K562 (cell line): Measurements from ENCODE around the gene SENP1.

Experiments used
- CTCF ChIP-seq, 3 experiments: IDR thresholded peaks in 2 of 3; conservative IDR thresholded peaks in 1 of 3; 2 replicates each; pipeline ENCODE4 v1.5.1; 2011 to 2012; ENCODE audit warnings: low read length in 3 of 3, mild to moderate bottlenecking in 3 of 3, control low read depth in 2 of 3, improper control_type of control experiment in 1 of 3, inconsistent platforms in 1 of 3, low read depth in 1 of 3, mixed read lengths in 1 of 3, moderate library complexity in 1 of 3; ENCODE audit not compliant: insufficient read depth in 2 of 3
- EP300 ChIP-seq: IDR thresholded peaks from 2 replicates; pipeline ENCODE4 v1.6.1; 2012; ENCODE audit warnings: low read length, improper control_type of control experiment
- JUND ChIP-seq, 2 experiments: IDR thresholded peaks; 2 replicates in 1 of 2; 3 replicates in 1 of 2; pipeline ENCODE4 v1.6.1; 2011; ENCODE audit warnings: borderline replicate concordance in 2 of 2, low read depth in 2 of 2, low read length in 2 of 2, improper control_type of control experiment in 1 of 2, missing biosample characterization in 1 of 2, missing genetic modification characterization in 1 of 2, missing genetic modification reagents in 1 of 2
- PCBP1 ChIP-seq: fragments of 200-400 bp; formaldehyde crosslinking; IDR thresholded peaks from 2 replicates; pipeline ENCODE4 v1.6.1; 2018; ENCODE audit warnings: mild to moderate bottlenecking, low read depth, low read length; ENCODE audit not compliant: poor library complexity, severe bottlenecking
- POLR2A ChIP-seq: fragments of 450-650 bp; conservative IDR thresholded peaks from 2 replicates; pipeline ENCODE4 v1.6.1; 2016
- POLR2G ChIP-seq: fragments of 200-400 bp; formaldehyde crosslinking; IDR thresholded peaks from 2 replicates; pipeline ENCODE4 v1.6.1; 2017; ENCODE audit warnings: low read depth, mild to moderate bottlenecking, antibody characterized with exemption, low read length, moderate library complexity
- SIX5 ChIP-seq, 2 experiments: IDR thresholded peaks; 2 replicates each; pipeline ENCODE4 v1.6.1; 2011; ENCODE audit warnings: low read length in 2 of 2, borderline replicate concordance in 1 of 2, low read depth in 1 of 2, mild to moderate bottlenecking in 1 of 2, moderate library complexity in 1 of 2; ENCODE audit not compliant: insufficient read depth in 1 of 2
- USF2 ChIP-seq: sonication (generic); formaldehyde crosslinking; IDR thresholded peaks from 2 replicates; pipeline ENCODE4 v1.5.0; 2020; ENCODE audit warnings: missing genetic modification reagents

- TF ChIP-seq POLR2G = no peak
- TF ChIP-seq CTCF (IDR thresholded peaks at IDR 0.05 in 2 of 3, conservative IDR thresholded peaks at IDR 0.05 in 1 of 3; ENCODE audit: insufficient read depth in 2 of 3, low read depth in 1 of 3, low read length in 3 of 3) = no peak
- no peak for TF ChIP-seq POLR2A
- TF ChIP-seq EP300 = no peak
- TF ChIP-seq USF2 (CRISPR knock-in tag) = no peak
- TF ChIP-seq JUND (IDR thresholded peaks at IDR 0.05; ENCODE audit: borderline replicate concordance, low read depth, low read length) = no peak
- no peak for TF ChIP-seq JUND (tag; IDR thresholded peaks at IDR 0.05; ENCODE audit: borderline replicate concordance, low read depth, low read length)
- TF ChIP-seq SIX5 (IDR thresholded peaks at IDR 0.05; ENCODE audit: borderline replicate concordance in 1 of 2, insufficient read depth in 1 of 2, low read depth in 1 of 2, low read length in 2 of 2) = no peak
- TF ChIP-seq PCBP1 = no peak
Observed at GRCh38 chr12:48080285-48080684, 25.6 kb downstream of the SENP1 start.
